GM12878 (cell line): ENCODE data around the gene TRIOBP. TPM values are rescaled to one million over a fixed set of nuclear protein-coding genes. Genes with fewer than 3 reads are reported as not detected.
"Not testable (repeated sequence)": the region's sequence is repeated elsewhere in the genome, so short reads cannot be mapped to it uniquely, and the experiment has no call there.

Experiments
- ATAC-seq: fragments of 200-7000 bp; cut with Tn5 transposase; 3 replicates; pipeline ENCODE4 v1.9.1; 2020; ENCODE audit warnings: mild to moderate bottlenecking, moderate library complexity
- BruUV-seq: library from RNA; stranded (reverse); fragments of 400-500 nt; replicated peaks from 2 replicates; lab custom pipeline; 2021; lab: Mats Ljungman, UMichigan
- CTCF ChIA-PET: fragments of 300-600 bp; sonication (Branson Sonifier 250); formaldehyde crosslinking; extraction: SDS; loops from one replicate; lab custom pipeline; 2021; ENCODE audit warnings: inconsistent platforms; lab: Yijun Ruan, JAX
- POLR2A ChIA-PET: fragments of 350-600 bp; formaldehyde crosslinking; extraction: SDS; loops from one replicate; lab custom pipeline; 2021; ENCODE audit warnings: inconsistent platforms; lab: Charles Lee
- RAD21 ChIA-PET: fragments of 300-600 bp; sonication (Branson Sonifier 250); formaldehyde crosslinking; loops from one replicate; lab custom pipeline; 2023; ENCODE audit warnings: antibody characterized with exemption; ENCODE audit not compliant: unreplicated experiment; lab: Charles Lee
- SMC1A ChIA-PET: fragments of 300-600 bp; sonication (Branson Sonifier 250); formaldehyde crosslinking; loops from one replicate; lab custom pipeline; 2023; ENCODE audit not compliant: unreplicated experiment, uncharacterized antibody; lab: Charles Lee
- DNase-seq: peaks from one replicate; pipeline ENCODE4 v3.0.0-alpha.2; 2011; ENCODE audit warnings: low read depth, low spot score
- FAIRE-seq: peaks from 3 replicates; lab custom pipeline; 2011; peaks lifted over from hg19 to GRCh38; lab: Jason Lieb, UNC
- H2AFZ ChIP-seq: 2 replicates; pipeline ENCODE4 v1.6.0; 2011; ENCODE audit warnings: low read depth, low read length, control low read depth; ENCODE audit not compliant: control insufficient read depth
- H3K27ac ChIP-seq: 2 replicates; pipeline ENCODE4 v1.5.1; 2011; ENCODE audit warnings: control low read depth; ENCODE audit not compliant: control insufficient read depth, insufficient read depth
- H3K27me3 ChIP-seq, 2 experiments: replicated peaks in 1 of 2; 2 replicates each; pipeline versions ENCODE4 v1.6.0 to v1.6.1; 2011; ENCODE audit warnings: low read length in 1 of 2; ENCODE audit not compliant: control insufficient read depth in 2 of 2, insufficient read depth in 2 of 2
- H3K36me3 ChIP-seq, 2 experiments: 2 replicates each; pipeline ENCODE4 v1.5.1; 2011; ENCODE audit warnings: low read length in 1 of 2; ENCODE audit not compliant: control insufficient read depth in 2 of 2, insufficient read depth in 2 of 2
- H3K4me1 ChIP-seq: 2 replicates; pipeline ENCODE4 v1.6.1; 2011; ENCODE audit warnings: mild to moderate bottlenecking, low read length, moderate library complexity, mixed read lengths; ENCODE audit not compliant: control insufficient read depth, insufficient read depth
- H3K4me2 ChIP-seq: 2 replicates; pipeline ENCODE4 v1.6.0; 2011; ENCODE audit warnings: control low read depth; ENCODE audit not compliant: control insufficient read depth, insufficient read depth
- H3K4me3 ChIP-seq: fragments of 200-600 bp; sonication (generic); 2 replicates; pipeline ENCODE4 v1.5.1; 2016
- H3K79me2 ChIP-seq: 2 replicates; pipeline ENCODE4 v1.6.0; 2011; ENCODE audit warnings: low read length; ENCODE audit not compliant: control insufficient read depth, insufficient read depth
- H3K9ac ChIP-seq: 2 replicates; pipeline ENCODE4 v1.8.0; 2011; ENCODE audit warnings: low read length, control low read depth, mixed read lengths; ENCODE audit not compliant: control insufficient read depth, insufficient read depth
- H3K9me3 ChIP-seq: replicated peaks from 3 replicates; pipeline ENCODE4 v1.5.1; 2011; ENCODE audit warnings: mild to moderate bottlenecking, low read length; ENCODE audit not compliant: control insufficient read depth, insufficient read depth
- H4K20me1 ChIP-seq: 2 replicates; pipeline ENCODE4 v1.6.0; 2011; ENCODE audit not compliant: control insufficient read depth, insufficient read depth
- BCL11A ChIP-seq: IDR thresholded peaks from 2 replicates; pipeline ENCODE4 v1.6.1; 2011; ENCODE audit warnings: low read depth, low read length
- FOXM1 ChIP-seq: IDR thresholded peaks from 2 replicates; pipeline ENCODE4 v1.6.1; 2012; ENCODE audit warnings: low read depth, mild to moderate bottlenecking, inconsistent platforms, low read length, moderate library complexity
- GATAD2B ChIP-seq: fragments of 450-650 bp; conservative IDR thresholded peaks from 2 replicates; pipeline ENCODE4 v1.6.1; 2017; ENCODE audit warnings: low read depth, mild to moderate bottlenecking, moderate library complexity
- HDAC2 ChIP-seq: fragments of 200-600 bp; sonication (generic); IDR thresholded peaks from 2 replicates; pipeline ENCODE4 v1.6.1; 2017
- NFYB ChIP-seq: IDR thresholded peaks from 2 replicates; pipeline ENCODE4 v1.6.1; 2011; ENCODE audit warnings: low read depth, mild to moderate bottlenecking, low read length, improper control_type of control experiment, moderate library complexity; ENCODE audit not compliant: insufficient read depth
- SMC3 ChIP-seq: IDR thresholded peaks from 2 replicates; pipeline ENCODE4 v1.6.1; 2011; ENCODE audit warnings: low read length, improper control_type of control experiment, borderline replicate concordance
- YBX1 ChIP-seq: fragments of 450-650 bp; IDR thresholded peaks from 2 replicates; pipeline ENCODE4 v1.6.1; 2016; ENCODE audit warnings: antibody characterized with exemption
- ZNF622 ChIP-seq: fragments of 450-650 bp; IDR thresholded peaks from 2 replicates; pipeline ENCODE4 v1.6.1; 2017; ENCODE audit warnings: mild to moderate bottlenecking, inconsistent platforms
- WGBS: methylation state at CpG from one replicate; pipeline ENCODE4 v1.1.6; 2016; ENCODE audit warnings: low lambda C conversion rate; ENCODE audit not compliant: insufficient replicate concordance, insufficient coverage; ENCODE audit errors: missing lambda C conversion rate; 5-methylcytosine and 5-hydroxymethylcytosine counted together
- in situ Hi-C: fragments of 300-500 bp; cut with MboI; formaldehyde crosslinking; loops from 9 replicates; pipeline ENCODE4 v1.14.3; 2018; ENCODE audit warnings: mixed read lengths
- intact Hi-C: fragments of 100-400 bp; cut with micrococcal nuclease; formaldehyde crosslinking; loops from one replicate; pipeline ENCODE4 v1.14.2; 2022; ENCODE audit not compliant: unreplicated experiment
- polyA plus RNA-seq, 11 experiments: library from polyadenylated mRNA; depleted of rRNA in 4 of 11; unstranded in 6 of 11; stranded (reverse) in 5 of 11; fragments of >200 nt; fragmentation: Nextera tagmentation in 4 of 11; fragmentation: Illumina TruSeq in 1 of 11; extraction: Ambion mirVana in 4 of 11; extraction: Trizol in 1 of 11; gene quantifications; 1 replicate in 1 of 11; 2 replicates in 10 of 11; pipeline versions ENCODE4 v1.2.1 to v1.2.3, GENCODE V29; 2011 to 2016; ENCODE audit warnings: inconsistent platforms in 2 of 11, missing spikeins in 2 of 11, low read depth in 1 of 11
- total RNA-seq, 4 experiments: library from RNA; depleted of rRNA in 3 of 4; stranded (reverse); fragments of >200 nt in 3 of 4; fragmentation: Illumina TruSeq in 1 of 4; extraction: Trizol in 1 of 4; gene quantifications; 2 replicates each; pipeline versions ENCODE4 v1.2.1 to v1.2.3, GENCODE V29; 2013 to 2021
- TF ChIP-seq, protein P1 (sequence below): fragments of 450-650 bp; formaldehyde crosslinking; IDR thresholded peaks from 2 replicates; pipeline ENCODE4 v1.4.0; 2022; ENCODE audit warnings: mild to moderate bottlenecking, moderate library complexity
- TF ChIP-seq, protein P2 (sequence below): IDR thresholded peaks from 2 replicates; pipeline ENCODE4 v1.6.1; 2011; ENCODE audit warnings: borderline replicate concordance, low read depth, mild to moderate bottlenecking, moderate library complexity, mixed read lengths, low read length; ENCODE audit not compliant: insufficient read depth; ENCODE audit errors: extremely low read length

Gene TRIOBP
- total and polyA plus RNA-seq, 10 of the 15 experiments (the other 5 are each of a cell fraction or from before 2014, with no cell fraction given) = 0.21 to 23.6 (median 11.9) TPM

DNA sequence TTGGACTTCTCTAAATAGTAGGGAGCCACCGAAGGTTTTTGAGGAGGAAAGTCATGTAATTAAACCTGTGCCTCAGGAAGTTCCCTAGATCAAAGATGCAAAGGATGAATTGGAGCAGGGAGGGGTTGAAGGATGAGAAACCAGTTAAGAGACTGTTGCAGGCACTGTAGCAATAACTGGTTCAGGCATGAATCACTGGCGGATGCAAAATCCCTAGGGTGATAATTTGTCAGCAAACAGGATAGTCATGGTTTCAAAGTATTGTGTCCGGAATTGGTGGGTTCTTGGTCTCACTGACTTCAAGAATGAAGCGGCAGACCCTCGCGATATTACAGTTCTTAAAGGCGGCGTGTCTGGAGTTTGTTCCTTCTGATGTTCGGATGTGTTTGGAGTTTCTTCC lies 19.9 kb downstream of the TRIOBP start (continued):
- TF ChIP-seq, protein P1, sequence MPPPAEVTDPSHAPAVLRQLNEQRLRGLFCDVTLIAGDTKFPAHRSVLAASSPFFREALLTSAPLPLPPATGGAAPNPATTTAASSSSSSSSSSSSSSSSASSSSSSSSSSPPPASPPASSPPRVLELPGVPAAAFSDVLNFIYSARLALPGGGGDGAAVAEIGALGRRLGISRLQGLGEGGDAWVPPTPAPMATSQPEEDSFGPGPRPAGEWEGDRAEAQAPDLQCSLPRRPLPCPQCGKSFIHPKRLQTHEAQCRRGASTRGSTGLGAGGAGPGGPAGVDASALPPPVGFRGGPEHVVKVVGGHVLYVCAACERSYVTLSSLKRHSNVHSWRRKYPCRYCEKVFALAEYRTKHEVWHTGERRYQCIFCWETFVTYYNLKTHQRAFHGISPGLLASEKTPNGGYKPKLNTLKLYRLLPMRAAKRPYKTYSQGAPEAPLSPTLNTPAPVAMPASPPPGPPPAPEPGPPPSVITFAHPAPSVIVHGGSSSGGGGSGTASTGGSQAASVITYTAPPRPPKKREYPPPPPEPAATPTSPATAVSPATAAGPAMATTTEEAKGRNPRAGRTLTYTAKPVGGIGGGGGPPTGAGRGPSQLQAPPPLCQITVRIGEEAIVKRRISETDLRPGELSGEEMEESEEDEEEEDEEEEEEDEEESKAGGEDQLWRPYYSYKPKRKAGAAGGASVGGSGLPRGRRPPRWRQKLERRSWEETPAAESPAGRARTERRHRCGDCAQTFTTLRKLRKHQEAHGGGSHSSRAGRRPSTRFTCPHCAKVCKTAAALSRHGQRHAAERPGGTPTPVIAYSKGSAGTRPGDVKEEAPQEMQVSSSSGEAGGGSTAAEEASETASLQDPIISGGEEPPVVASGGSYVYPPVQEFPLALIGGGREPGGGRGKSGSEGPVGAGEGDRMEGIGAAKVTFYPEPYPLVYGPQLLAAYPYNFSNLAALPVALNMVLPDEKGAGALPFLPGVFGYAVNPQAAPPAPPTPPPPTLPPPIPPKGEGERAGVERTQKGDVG = no peak
- TF ChIP-seq, protein P2, sequence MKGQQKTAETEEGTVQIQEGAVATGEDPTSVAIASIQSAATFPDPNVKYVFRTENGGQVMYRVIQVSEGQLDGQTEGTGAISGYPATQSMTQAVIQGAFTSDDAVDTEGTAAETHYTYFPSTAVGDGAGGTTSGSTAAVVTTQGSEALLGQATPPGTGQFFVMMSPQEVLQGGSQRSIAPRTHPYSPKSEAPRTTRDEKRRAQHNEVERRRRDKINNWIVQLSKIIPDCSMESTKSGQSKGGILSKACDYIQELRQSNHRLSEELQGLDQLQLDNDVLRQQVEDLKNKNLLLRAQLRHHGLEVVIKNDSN = no peak
- TF ChIP-seq SMC3 = no peak
- no peak for TF ChIP-seq YBX1
- no peak for TF ChIP-seq GATAD2B
- TF ChIP-seq BCL11A = no peak
- no peak for TF ChIP-seq ZNF622
- no peak for TF ChIP-seq FOXM1
- TF ChIP-seq HDAC2 = no peak

DNA sequence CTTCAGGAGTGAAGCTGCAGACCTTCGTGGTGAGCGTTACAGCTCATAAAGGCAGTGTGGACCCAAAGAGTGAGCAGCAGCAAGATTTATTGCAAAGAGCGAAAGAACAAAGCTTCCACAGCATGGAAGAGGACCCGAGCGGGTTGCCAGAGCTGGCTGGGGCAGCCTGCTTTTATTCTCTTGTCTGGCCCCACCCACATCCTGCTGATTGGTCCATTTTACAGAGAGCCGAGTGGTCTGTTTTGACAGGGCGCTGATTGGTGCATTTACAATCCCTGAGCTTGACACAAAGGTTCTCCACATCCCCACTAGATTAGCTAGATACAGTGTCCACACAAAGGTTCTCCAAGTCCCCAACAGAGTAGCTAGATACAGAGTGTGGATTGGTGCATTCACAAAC lies 20.4 kb downstream of the TRIOBP start:
- in situ Hi-C loops, H3K36me3 ChIP-seq, H3K79me2 ChIP-seq, BruUV-seq, H3K27ac ChIP-seq, ATAC-seq, H3K4me2 ChIP-seq, intact Hi-C loops, H3K9ac ChIP-seq, SMC1A ChIA-PET, H3K4me3 ChIP-seq, H4K20me1 ChIP-seq, H2AFZ ChIP-seq, DNase-seq, RAD21 ChIA-PET, H3K27me3 ChIP-seq, CTCF ChIA-PET, H3K4me1 ChIP-seq, FAIRE-seq, POLR2A ChIA-PET, H3K9me3 ChIP-seq: not testable (repeated sequence)
- WGBS = over 99% methylated on average over 7 of the region's 7 CpGs
- TF ChIP-seq NFYB = peak; percentile 57; the same call in 1 of the 2 replicates

DNA sequence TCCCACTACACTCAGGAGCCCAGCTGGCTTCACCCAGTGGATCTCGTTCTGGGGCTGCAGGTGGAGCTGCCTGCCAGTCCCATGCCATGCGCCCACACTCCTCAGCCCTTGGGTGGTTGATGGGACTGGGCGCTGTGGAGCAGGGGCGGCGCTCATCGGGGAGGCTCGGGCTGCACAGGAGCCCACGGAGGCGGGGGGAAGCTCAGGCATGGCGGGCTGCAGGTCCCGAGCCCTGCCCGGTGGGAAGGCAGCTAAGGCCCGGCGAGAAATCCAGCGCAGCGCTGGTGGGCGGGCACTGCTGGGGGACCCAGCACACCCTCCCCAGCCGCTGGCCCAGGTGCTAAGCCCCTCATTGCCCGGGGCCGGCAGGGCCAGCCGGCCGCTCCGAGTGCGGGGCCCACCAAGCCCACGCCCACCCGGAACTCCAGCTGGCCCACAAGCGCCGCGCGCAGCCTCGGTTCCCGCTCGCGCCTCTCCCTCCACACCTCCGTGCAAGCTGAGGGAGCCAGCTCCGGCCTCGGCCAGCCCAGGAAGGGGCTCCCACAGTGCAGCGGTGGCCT lies 21.0 kb downstream of the TRIOBP start:
- POLR2A ChIA-PET, H3K27ac ChIP-seq, RAD21 ChIA-PET, CTCF ChIA-PET, H4K20me1 ChIP-seq, H3K27me3 ChIP-seq, BruUV-seq, in situ Hi-C loops, FAIRE-seq, H3K36me3 ChIP-seq, H3K79me2 ChIP-seq, H2AFZ ChIP-seq, H3K9ac ChIP-seq, ATAC-seq, H3K4me3 ChIP-seq, H3K9me3 ChIP-seq, DNase-seq, H3K4me2 ChIP-seq, SMC1A ChIA-PET, H3K4me1 ChIP-seq, intact Hi-C loops: not testable (repeated sequence)
- WGBS = 90% methylated on average over 38 of the region's 38 CpGs
